WI38 (cell line): ENCODE data around the gene SKAP1.

Experiments used
- H3K4me3 ChIP-seq: 2 replicates; pipeline ENCODE4 v1.5.1; 2011; ENCODE audit warnings: low read depth, mild to moderate bottlenecking, control low read depth, low read length
- TF ChIP-seq, protein P1 (sequence below): IDR thresholded peaks from 2 replicates; pipeline ENCODE4 v1.5.1; 2012; ENCODE audit warnings: low read depth, mild to moderate bottlenecking, control low read depth, low read length

The SKAP1 gene

GRCh38 chr17:48150597-48151001 is 279.4 kb downstream of the SKAP1 start:
- TF ChIP-seq, protein P1, sequence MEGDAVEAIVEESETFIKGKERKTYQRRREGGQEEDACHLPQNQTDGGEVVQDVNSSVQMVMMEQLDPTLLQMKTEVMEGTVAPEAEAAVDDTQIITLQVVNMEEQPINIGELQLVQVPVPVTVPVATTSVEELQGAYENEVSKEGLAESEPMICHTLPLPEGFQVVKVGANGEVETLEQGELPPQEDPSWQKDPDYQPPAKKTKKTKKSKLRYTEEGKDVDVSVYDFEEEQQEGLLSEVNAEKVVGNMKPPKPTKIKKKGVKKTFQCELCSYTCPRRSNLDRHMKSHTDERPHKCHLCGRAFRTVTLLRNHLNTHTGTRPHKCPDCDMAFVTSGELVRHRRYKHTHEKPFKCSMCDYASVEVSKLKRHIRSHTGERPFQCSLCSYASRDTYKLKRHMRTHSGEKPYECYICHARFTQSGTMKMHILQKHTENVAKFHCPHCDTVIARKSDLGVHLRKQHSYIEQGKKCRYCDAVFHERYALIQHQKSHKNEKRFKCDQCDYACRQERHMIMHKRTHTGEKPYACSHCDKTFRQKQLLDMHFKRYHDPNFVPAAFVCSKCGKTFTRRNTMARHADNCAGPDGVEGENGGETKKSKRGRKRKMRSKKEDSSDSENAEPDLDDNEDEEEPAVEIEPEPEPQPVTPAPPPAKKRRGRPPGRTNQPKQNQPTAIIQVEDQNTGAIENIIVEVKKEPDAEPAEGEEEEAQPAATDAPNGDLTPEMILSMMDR, result no peak
- no peak overlapping the region for H3K4me3 ChIP-seq

GRCh38 chr17:48149787-48150463 is 280.1 kb downstream of the SKAP1 start:
- TF ChIP-seq, protein P1, result no peak
- H3K4me3 ChIP-seq, result no peak overlapping the region

GRCh38 chr17:48148854-48149786 is 280.9 kb downstream of the SKAP1 start:
- TF ChIP-seq, protein P1, result no peak
- no peak overlapping the region for H3K4me3 ChIP-seq

DNA sequence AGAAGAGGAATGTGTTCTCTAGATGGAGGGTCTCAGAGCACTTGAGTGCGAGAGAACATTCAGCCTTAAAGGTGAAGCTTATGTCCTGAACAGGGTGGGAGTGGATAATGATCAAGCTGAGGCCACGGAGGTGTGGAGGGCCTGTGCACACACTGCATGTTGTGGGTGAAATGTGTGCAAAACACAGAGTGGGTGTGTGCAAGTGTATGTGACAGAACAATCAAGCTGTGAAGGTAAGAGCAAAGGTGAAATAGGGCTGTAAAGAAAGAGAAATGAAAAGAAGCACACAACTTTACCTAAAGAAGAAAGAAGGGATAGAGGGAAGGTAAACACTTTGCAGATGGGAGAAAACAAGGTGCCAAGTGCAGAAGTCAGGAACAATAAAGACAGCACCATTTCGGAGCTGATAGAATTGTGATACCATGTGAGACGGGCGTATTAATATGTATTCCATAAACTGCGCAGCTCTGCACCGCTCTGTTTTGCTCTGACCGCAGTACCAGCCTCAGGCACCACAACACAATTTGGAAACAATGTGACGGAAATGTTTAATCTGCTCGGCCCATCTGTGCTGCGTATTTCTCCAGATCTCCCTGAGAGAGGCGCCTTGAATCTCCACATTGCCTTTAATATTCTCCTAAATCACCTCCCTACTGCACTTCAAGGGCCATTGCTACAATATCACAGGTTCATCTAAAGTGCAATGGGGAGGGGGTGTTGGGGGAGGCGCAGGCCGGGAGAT is 281.8 kb downstream of the SKAP1 start:
- no peak overlapping the region for H3K4me3 ChIP-seq

GRCh38 chr17:48144976-48145798 is 284.8 kb downstream of the SKAP1 start:
- no peak overlapping the region for H3K4me3 ChIP-seq
- TF ChIP-seq, protein P1, result no peak

More for the DNA sequence above, 281.8 kb downstream of the SKAP1 start:
- TF ChIP-seq, protein P1, result no peak

GRCh38 chr17:48144231-48144630 is 285.8 kb downstream of the SKAP1 start:
- TF ChIP-seq, protein P1, result no peak
- no peak overlapping the region for H3K4me3 ChIP-seq
